Adrenal gland (tissue), 19 donors: ENCODE data around the gene IRS2. TPM values are rescaled to one million over a fixed set of nuclear protein-coding genes. Genes with fewer than 3 reads are reported as not detected.

Experiments
- DNase-seq, 7 donors: peaks; one replicate each; pipeline ENCODE4 v3.0.0-alpha.2; 2019 to 2020
- H3K27ac ChIP-seq, 5 donors: fragments of 200-600 bp; sonication (generic) in 4 of 5; 1 replicate in 3 of 5; 2 replicates in 2 of 5; pipeline versions ENCODE4 v1.5.1 to v1.8.0; 2016 to 2020; ENCODE audit warnings: mild to moderate bottlenecking in 1 of 5
- H3K27me3 ChIP-seq: fragments of 200-600 bp; 2 replicates; pipeline ENCODE4 v1.8.0; 2021
- H3K36me3 ChIP-seq, 2 donors: fragments of 200-600 bp; replicated peaks in 1 of 2; 1 replicate in 1 of 2; 2 replicates in 1 of 2; pipeline versions ENCODE4 v1.5.1 to v1.8.0; 2018 to 2022
- H3K4me1 ChIP-seq, 2 donors: fragments of 200-600 bp; replicated peaks in 1 of 2; 1 replicate in 1 of 2; 2 replicates in 1 of 2; pipeline versions ENCODE4 v1.5.1 to v1.8.0; 2018 to 2021
- H3K4me3 ChIP-seq, 4 donors: fragments of 200-600 bp; sonication (generic) in 3 of 4; one replicate each; pipeline ENCODE4 v1.5.1; 2016 to 2018
- H3K9me3 ChIP-seq, 3 donors: fragments of 200-600 bp; sonication (generic) in 1 of 3; replicated peaks in 1 of 3; 1 replicate in 2 of 3; 2 replicates in 1 of 3; pipeline versions ENCODE4 v1.5.1 to v1.8.0; 2016 to 2021
- POLR2A ChIP-seq, 2 donors: fragments of 450-650 bp; IDR thresholded peaks; one replicate each; pipeline ENCODE4 v1.6.1; 2017; ENCODE audit warnings: antibody characterized with exemption in 2 of 2, mild to moderate bottlenecking in 2 of 2, moderate library complexity in 1 of 2
- WGBS, 4 donors: extraction: QIAGEN DNeasy Blood & Tissue Kit in 2 of 4; methylation state at CpG; one replicate each; pipeline versions ENCODE4 v1.1.5 to v1.1.7; 2013 to 2017; 5-methylcytosine and 5-hydroxymethylcytosine counted together
- intact Hi-C, 2 donors: fragments of 100-400 bp; cut with DNase I; formaldehyde crosslinking; loops; one replicate each; pipeline versions ENCODE4 v1.14.1 to v1.15.0; 2022 to 2023
- long read RNA-seq, 10 donors: library from polyadenylated mRNA in 3 of 10; unstranded in 2 of 10; stranded (forward) in 1 of 10; transcript quantifications; one replicate each; pipeline ENCODE4 v2.0.0 and lab custom pipeline, GENCODE V29; 2021 to 2026
- polyA plus RNA-seq, 3 donors: library from polyadenylated mRNA; stranded (reverse); fragments of 200-250 nt in 2 of 3; fragments of 350-450 nt in 1 of 3; fragmentation: Illumina TruSeq in 1 of 3; extraction: RNeasy Lipid Tissue Mini Kit (QIAGEN cat#74804) in 1 of 3; gene quantifications; one replicate each; pipeline ENCODE4 v1.2.3, GENCODE V29; 2013 to 2014
- total RNA-seq, 9 donors: library from RNA; depleted of rRNA in 4 of 9; stranded (reverse); fragments of >200 nt in 4 of 9; fragments of 120-200 nt in 1 of 9; fragmentation: NEBNext Ultra II Directional in 1 of 9; extraction: Animal tissue kit (Norgen Biotek cat#: 25700) in 1 of 9; gene quantifications; one replicate each; pipeline versions ENCODE4 v1.1.0 to v1.2.4, GENCODE V29; 2013 to 2023
- TF ChIP-seq, protein P1 (sequence below), 6 experiments: fragments of 450-650 bp in 4 of 6; fragments of 200-600 bp in 2 of 6; sonication (generic) in 1 of 6; IDR thresholded peaks; 1 replicate in 5 of 6; 2 replicates in 1 of 6; pipeline versions ENCODE4 v1.5.1 to v1.8.0; 2016 to 2021; ENCODE audit warnings: antibody characterized with exemption in 6 of 6, mild to moderate bottlenecking in 2 of 6, moderate library complexity in 1 of 6
- donor health status: healthy with polysubstance abuse.
- donor health status: Bipolar disorder and iron deficiency.
- donor health status: DM: yes; HTN: yes; CAD: no.
- donor health status: DM: no; HTN: no; CAD: no.
- donor health status: DM: no; HTN: no; CAD: no.
- donor health status: DM: yes; HTN: yes; CAD: no.

The IRS2 gene
- total RNA-seq (10 to 100 TPM; 11.0 to 84.2 (median 49.4) TPM), polyA plus RNA-seq (10 to 100 TPM; 11.3 to 15.1 (median 12.8) TPM)
- long read RNA-seq, donor 1, full-length matches to known transcripts, result 9 of 9 reads
- long read RNA-seq, donor 1, partial matches to known transcripts, result 0 of 9 reads
- long read RNA-seq, donor 1, other reads (novel, unspliced or antisense), result 0 of 9 reads
- long read RNA-seq, donor 2, full-length matches to known transcripts, result 30 of 30 reads
- long read RNA-seq, donor 2, partial matches to known transcripts, result 0 of 30 reads
- long read RNA-seq, donor 2, other reads (novel, unspliced or antisense), result 0 of 30 reads
- long read RNA-seq, donor 3, full-length matches to known transcripts, result 23 of 23 reads
- long read RNA-seq, donor 3, partial matches to known transcripts, result 0 of 23 reads
- long read RNA-seq, donor 3, other reads (novel, unspliced or antisense), result 0 of 23 reads
- long read RNA-seq, donor 4, full-length matches to known transcripts, result 2 of 9 reads
- long read RNA-seq, donor 4, partial matches to known transcripts, result 0 of 9 reads
- long read RNA-seq, donor 4, other reads (novel, unspliced or antisense), result 7 of 9 reads
- long read RNA-seq, donor 5, full-length matches to known transcripts, result 54 of 69 reads
- long read RNA-seq, donor 5, partial matches to known transcripts, result 0 of 69 reads
- long read RNA-seq, donor 5, other reads (novel, unspliced or antisense), result 15 of 69 reads
- long read RNA-seq, donor 6, partial matches to known transcripts, result 0 of 2 reads
- long read RNA-seq, donor 6, other reads (novel, unspliced or antisense), result 2 of 2 reads
- long read RNA-seq, donor 7, full-length matches to known transcripts, result 8 of 8 reads
- long read RNA-seq, donor 7, partial matches to known transcripts, result 0 of 8 reads
- long read RNA-seq, donor 7, other reads (novel, unspliced or antisense), result 0 of 8 reads
- long read RNA-seq, donor 8, full-length matches to known transcripts, result 45 of 45 reads
- long read RNA-seq, donor 8, partial matches to known transcripts, result 0 of 45 reads
- long read RNA-seq, donor 8, other reads (novel, unspliced or antisense), result 0 of 45 reads
- long read RNA-seq, donor 9, full-length matches to known transcripts, result 12 of 12 reads
- long read RNA-seq, donor 9, partial matches to known transcripts, result 0 of 12 reads
- long read RNA-seq, donor 9, other reads (novel, unspliced or antisense), result 0 of 12 reads
- long read RNA-seq, donor 10, full-length matches to known transcripts, result 10 of 10 reads
- long read RNA-seq, donor 10, partial matches to known transcripts, result 0 of 10 reads
- long read RNA-seq, donor 10, other reads (novel, unspliced or antisense), result 0 of 10 reads

DNA sequence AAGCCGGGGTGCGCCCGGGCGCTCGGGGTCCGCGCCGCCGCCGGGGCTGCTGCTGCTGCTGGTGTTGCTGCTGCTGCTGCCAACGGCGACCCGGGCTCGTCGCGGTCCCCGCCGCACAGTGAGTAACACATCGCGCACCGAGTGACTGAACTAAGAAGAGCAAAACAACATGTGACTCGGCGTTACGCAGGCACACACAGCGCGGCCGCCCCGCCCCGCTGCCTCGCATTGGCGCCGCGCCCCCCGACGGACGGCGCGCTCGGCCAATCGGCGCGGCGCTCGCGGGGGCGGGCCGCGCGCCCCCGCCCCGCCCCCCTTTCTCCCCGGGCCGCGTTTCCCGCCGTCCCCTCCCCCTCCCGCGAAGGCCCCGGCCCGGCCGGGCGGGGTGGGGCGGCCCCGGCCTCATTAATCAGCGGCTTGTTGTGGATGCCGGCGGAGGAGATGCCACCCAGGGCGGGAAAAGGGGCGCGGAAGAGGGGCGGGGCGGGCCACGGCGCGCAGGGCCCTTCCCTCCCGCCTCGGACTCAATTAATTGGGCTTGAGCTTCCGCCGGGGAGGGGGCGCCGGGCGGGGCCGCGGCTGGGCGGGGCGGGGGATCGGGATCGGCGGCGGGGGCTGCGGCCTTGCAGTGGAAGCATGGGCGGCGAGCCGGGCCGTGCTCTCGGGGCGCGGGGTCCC lies at the start of gene IRS2:
TSS of gene IRS2 (minus strand) at position 127 of the 678 bp plus-strand sequence. CDS start 530 bp downstream, outside the sequence.
- intact Hi-C loops, result loop anchor here (5.0 to 10.0 kb wide), 4 partner anchors 72 to 642 kb away; no protein-coding TSS in a partner anchor
- Histone ChIP-seq H3K9me3 (no peaks in the 10 kb centered on the region), H3K4me3 (peak within 1 kb of the TSS; percentile 51 to 82 (median 64)), H3K36me3 (peaks cover 0 to 27% of the 10 kb centered on the region in 2 donors), H3K4me1 (peaks cover 18 to 54% of the 10 kb centered on the region in 2 donors), H3K27me3 (no peaks in the 10 kb centered on the region), H3K27ac (peak within 1 kb of the TSS; percentile 69 to 98 (median 91))
- peak; percentile 95 to 99 (median 97) for DNase-seq
- TF ChIP-seq, protein P1, sequence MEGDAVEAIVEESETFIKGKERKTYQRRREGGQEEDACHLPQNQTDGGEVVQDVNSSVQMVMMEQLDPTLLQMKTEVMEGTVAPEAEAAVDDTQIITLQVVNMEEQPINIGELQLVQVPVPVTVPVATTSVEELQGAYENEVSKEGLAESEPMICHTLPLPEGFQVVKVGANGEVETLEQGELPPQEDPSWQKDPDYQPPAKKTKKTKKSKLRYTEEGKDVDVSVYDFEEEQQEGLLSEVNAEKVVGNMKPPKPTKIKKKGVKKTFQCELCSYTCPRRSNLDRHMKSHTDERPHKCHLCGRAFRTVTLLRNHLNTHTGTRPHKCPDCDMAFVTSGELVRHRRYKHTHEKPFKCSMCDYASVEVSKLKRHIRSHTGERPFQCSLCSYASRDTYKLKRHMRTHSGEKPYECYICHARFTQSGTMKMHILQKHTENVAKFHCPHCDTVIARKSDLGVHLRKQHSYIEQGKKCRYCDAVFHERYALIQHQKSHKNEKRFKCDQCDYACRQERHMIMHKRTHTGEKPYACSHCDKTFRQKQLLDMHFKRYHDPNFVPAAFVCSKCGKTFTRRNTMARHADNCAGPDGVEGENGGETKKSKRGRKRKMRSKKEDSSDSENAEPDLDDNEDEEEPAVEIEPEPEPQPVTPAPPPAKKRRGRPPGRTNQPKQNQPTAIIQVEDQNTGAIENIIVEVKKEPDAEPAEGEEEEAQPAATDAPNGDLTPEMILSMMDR (IDR thresholded peaks at IDR 0.05), result peak in 1 of 6 experiments; percentile 20
- TF ChIP-seq POLR2A (IDR thresholded peaks at IDR 0.05), result peak; percentile 99 to 100
- 0 to 2% (median 1%) methylated on average over 20 to 98 of the region's 98 CpGs; no CpG with 5 or more reads in 1 of the 4 donors for WGBS, 4 donors

GRCh38 chr13:109834973-109835720 lies 48.8 kb upstream of the IRS2 start:
- Histone ChIP-seq H3K4me3 (no peak overlapping the region), H3K27ac (no peak overlapping the region), H3K9me3 (no peaks in the 10 kb centered on the region), H3K27me3 (no peaks in the 10 kb centered on the region), H3K36me3 (no peaks in the 10 kb centered on the region), H3K4me1 (no peaks in the 10 kb centered on the region)
- intact Hi-C loops, result no loop called here
- no peak for DNase-seq
- TF ChIP-seq, protein P1 (IDR thresholded peaks at IDR 0.05), result no peak
- no peak for TF ChIP-seq POLR2A (IDR thresholded peaks at IDR 0.05)
- WGBS, 4 donors, result 71 to 79% (median 76%) methylated on average over 16 of the region's 16 CpGs

GRCh38 chr13:109833940-109834339 lies 47.6 kb upstream of the IRS2 start:
- intact Hi-C loops, result no loop called here
- no peaks in the 10 kb centered on the region for H3K4me1 ChIP-seq
- no peak overlapping the region for H3K4me3 ChIP-seq
- 89 to 96% (median 91%) methylated on average over 5 of the region's 5 CpGs for WGBS, 4 donors
- no peaks in the 10 kb centered on the region for H3K9me3 ChIP-seq
- TF ChIP-seq, protein P1 (IDR thresholded peaks at IDR 0.05), result no peak
- TF ChIP-seq POLR2A (IDR thresholded peaks at IDR 0.05), result no peak
- no peak for DNase-seq
- H3K27ac ChIP-seq, result no peak overlapping the region
- no peaks in the 10 kb centered on the region for H3K27me3 ChIP-seq
- H3K36me3 ChIP-seq, result no peaks in the 10 kb centered on the region
